HepG2 (cell line): ENCODE measurements around the gene HS3ST5. TPM values are rescaled to one million over a fixed set of nuclear protein-coding genes. Genes with fewer than 3 reads are reported as not detected.
A peak's percentile ranks its signal among the peaks of the same experiment; 100 is the strongest.

Experiments used
- CSRNP1 ChIP-seq: sonication (generic); formaldehyde crosslinking; IDR thresholded peaks from 2 replicates; pipeline ENCODE4 v1.8.1; 2023; ENCODE audit warnings: mild to moderate bottlenecking, missing genetic modification reagents
- EP300 ChIP-seq, 3 experiments: sonication (generic) in 1 of 3; formaldehyde crosslinking in 1 of 3; IDR thresholded peaks; 2 replicates each; pipeline versions ENCODE4 v1.5.1 to v1.6.1; 2011 to 2020; ENCODE audit warnings: low read depth in 2 of 3, low read length in 2 of 3, borderline replicate concordance in 1 of 3, improper control_type of control experiment in 1 of 3, mild to moderate bottlenecking in 1 of 3, missing genetic modification reagents in 1 of 3, moderate library complexity in 1 of 3
- GATAD2A ChIP-seq: IDR thresholded peaks from 2 replicates; pipeline ENCODE4 v1.6.1; 2016
- GZF1 ChIP-seq: sonication (generic); formaldehyde crosslinking; IDR thresholded peaks from 2 replicates; pipeline ENCODE4 v1.5.1; 2020; ENCODE audit warnings: mild to moderate bottlenecking, missing genetic modification reagents
- IKZF1 ChIP-seq: fragments of 450-650 bp; IDR thresholded peaks from 2 replicates; pipeline ENCODE4 v1.7.1; 2016
- KDM2A ChIP-seq: sonication (generic); formaldehyde crosslinking; IDR thresholded peaks from 2 replicates; pipeline ENCODE4 v1.4.0; 2020; ENCODE audit warnings: low read depth, missing genetic modification reagents, borderline replicate concordance
- NCOR1 ChIP-seq: fragments of 200-600 bp; sonication (generic); IDR thresholded peaks from 2 replicates; pipeline ENCODE4 v1.7.0; 2017; ENCODE audit warnings: antibody characterized with exemption, low read length, borderline replicate concordance
- PAXIP1 ChIP-seq: sonication (generic); formaldehyde crosslinking; conservative IDR thresholded peaks from 2 replicates; pipeline ENCODE4 v1.4.0; 2020; ENCODE audit warnings: mild to moderate bottlenecking, missing genetic modification reagents, moderate library complexity
- SNRNP70 ChIP-seq: fragments of 200-400 bp; formaldehyde crosslinking; IDR thresholded peaks from 2 replicates; pipeline ENCODE4 v1.6.1; 2017; ENCODE audit warnings: mild to moderate bottlenecking, low read depth, low read length, moderate library complexity
- SOX6 ChIP-seq, 2 experiments: fragments of 450-650 bp in 1 of 2; sonication (generic) in 1 of 2; formaldehyde crosslinking in 1 of 2; IDR thresholded peaks; 2 replicates each; pipeline versions ENCODE4 v1.4.0 to v1.6.1; 2017 to 2020; ENCODE audit warnings: antibody characterized with exemption in 1 of 2, mild to moderate bottlenecking in 1 of 2, missing genetic modification reagents in 1 of 2
- SP4 ChIP-seq: sonication (generic); formaldehyde crosslinking; IDR thresholded peaks from 2 replicates; pipeline ENCODE4 v1.8.1; 2023; ENCODE audit warnings: mild to moderate bottlenecking, missing genetic modification reagents
- THAP8 ChIP-seq: sonication (generic); formaldehyde crosslinking; IDR thresholded peaks from 2 replicates; pipeline ENCODE4 v1.5.1; 2020; ENCODE audit warnings: missing genetic modification reagents, mild to moderate bottlenecking, borderline replicate concordance
- ZMYM2 ChIP-seq: sonication (generic); formaldehyde crosslinking; IDR thresholded peaks from 2 replicates; pipeline ENCODE4 v1.8.0; 2022; ENCODE audit warnings: mild to moderate bottlenecking, missing genetic modification reagents
- ZNF33A ChIP-seq: sonication (generic); formaldehyde crosslinking; IDR thresholded peaks from 2 replicates; pipeline ENCODE4 v1.5.1; 2020; ENCODE audit warnings: missing genetic modification reagents, mild to moderate bottlenecking, moderate library complexity, borderline replicate concordance
- ZNF496 ChIP-seq: sonication (generic); formaldehyde crosslinking; IDR thresholded peaks from 2 replicates; pipeline ENCODE4 v1.8.1; 2023; ENCODE audit warnings: mild to moderate bottlenecking, moderate library complexity, missing genetic modification reagents; ENCODE audit not compliant: insufficient replicate concordance
- polyA plus RNA-seq, 8 experiments: library from polyadenylated mRNA; depleted of rRNA in 3 of 8; stranded (reverse) in 7 of 8; unstranded in 1 of 8; fragments of >200 nt; fragmentation: Illumina TruSeq in 4 of 8; extraction: Trizol in 4 of 8; gene quantifications; 2 replicates each; pipeline versions ENCODE4 v1.2.1 to v1.2.3, GENCODE V29; 2011 to 2016; ENCODE audit warnings: low read depth in 4 of 8, missing spikeins in 1 of 8, mixed read lengths in 1 of 8; ENCODE audit not compliant: insufficient read depth in 1 of 8
- total RNA-seq, 5 experiments: library from RNA; depleted of rRNA; stranded (reverse); fragments of >200 nt; fragmentation: Illumina TruSeq; extraction: Trizol; gene quantifications; 2 replicates each; pipeline ENCODE4 v1.2.3, GENCODE V29; 2016; ENCODE audit warnings: low read depth in 1 of 5
- TF ChIP-seq, protein P1 (sequence below), 2 experiments: fragments of 450-650 bp in 1 of 2; sonication (generic) in 1 of 2; formaldehyde crosslinking; IDR thresholded peaks; 2 replicates each; pipeline versions ENCODE4 v1.5.0 to v1.8.0; 2020 to 2022; ENCODE audit warnings: mild to moderate bottlenecking in 1 of 2, missing genetic modification reagents in 1 of 2
- TF ChIP-seq, protein P2 (sequence below): sonication (generic); formaldehyde crosslinking; IDR thresholded peaks from 2 replicates; pipeline ENCODE4 v1.4.0; 2020; ENCODE audit warnings: missing genetic modification reagents

HS3ST5 gene
- total and polyA plus RNA-seq, 2 of the 13 experiments (the other 11 are each of a cell fraction or from before 2014, with no cell fraction given), result 1.1 to 1.6 TPM

DNA sequence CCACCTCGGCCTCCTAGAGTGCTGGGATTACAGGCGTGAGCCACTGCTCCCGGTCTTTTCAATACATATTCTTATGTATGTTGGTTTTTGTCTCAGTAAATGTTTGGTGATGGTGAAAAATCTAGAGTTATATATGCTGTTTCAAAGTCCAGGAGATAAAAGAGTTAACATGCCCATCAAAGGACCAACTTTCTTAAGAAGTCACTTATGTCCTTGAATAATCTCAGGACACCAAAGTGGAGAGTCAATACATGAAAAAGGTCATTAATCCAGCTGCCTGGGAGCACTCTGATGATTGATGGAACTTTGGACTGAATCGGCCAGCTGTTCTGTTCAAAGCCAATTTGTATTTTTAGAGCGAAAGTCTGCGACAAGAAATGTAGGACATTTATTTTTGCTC is 312.1 kb downstream of the HS3ST5 start (continued):
- TF ChIP-seq IKZF1 (no peak), GZF1 (no peak), SNRNP70 (no peak), ZNF496 (CRISPR knock-in tag) (no peak), SP4 (CRISPR knock-in tag) (no peak), GATAD2A (0 out of 2 replicates have a peak, but pooled peaks have one; percentile 20), PAXIP1 (CRISPR knock-in tag) (0 out of 2 replicates have a peak, but pooled peaks have one; percentile 14), THAP8 (CRISPR knock-in tag) (no peak), SOX6 (IDR thresholded peaks at IDR 0.05) (no peak), SOX6 (CRISPR knock-in tag; IDR thresholded peaks at IDR 0.05) (peak; percentile 19; the same call in 1 of the 2 replicates), EP300 (IDR thresholded peaks at IDR 0.05; ENCODE audit: low read depth in 2 of 2, low read length in 2 of 2) (peak in 1 of 2 experiments; percentile 69; a peak in 1 of 4 replicates), EP300 (CRISPR knock-in tag; IDR thresholded peaks at IDR 0.05; ENCODE audit: borderline replicate concordance) (no peak), NCOR1 (peak; percentile 27; the same call in 1 of the 2 replicates), ZMYM2 (CRISPR knock-in tag) (0 out of 2 replicates have a peak, but pooled peaks have one; percentile 28), KDM2A (no peak), CSRNP1 (CRISPR knock-in tag) (no peak), ZNF33A (CRISPR knock-in tag) (no peak)
- TF ChIP-seq, protein P1, sequence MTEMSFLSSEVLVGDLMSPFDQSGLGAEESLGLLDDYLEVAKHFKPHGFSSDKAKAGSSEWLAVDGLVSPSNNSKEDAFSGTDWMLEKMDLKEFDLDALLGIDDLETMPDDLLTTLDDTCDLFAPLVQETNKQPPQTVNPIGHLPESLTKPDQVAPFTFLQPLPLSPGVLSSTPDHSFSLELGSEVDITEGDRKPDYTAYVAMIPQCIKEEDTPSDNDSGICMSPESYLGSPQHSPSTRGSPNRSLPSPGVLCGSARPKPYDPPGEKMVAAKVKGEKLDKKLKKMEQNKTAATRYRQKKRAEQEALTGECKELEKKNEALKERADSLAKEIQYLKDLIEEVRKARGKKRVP (CRISPR knock-in tag; IDR thresholded peaks at IDR 0.05), result no peak
- TF ChIP-seq, protein P2, sequence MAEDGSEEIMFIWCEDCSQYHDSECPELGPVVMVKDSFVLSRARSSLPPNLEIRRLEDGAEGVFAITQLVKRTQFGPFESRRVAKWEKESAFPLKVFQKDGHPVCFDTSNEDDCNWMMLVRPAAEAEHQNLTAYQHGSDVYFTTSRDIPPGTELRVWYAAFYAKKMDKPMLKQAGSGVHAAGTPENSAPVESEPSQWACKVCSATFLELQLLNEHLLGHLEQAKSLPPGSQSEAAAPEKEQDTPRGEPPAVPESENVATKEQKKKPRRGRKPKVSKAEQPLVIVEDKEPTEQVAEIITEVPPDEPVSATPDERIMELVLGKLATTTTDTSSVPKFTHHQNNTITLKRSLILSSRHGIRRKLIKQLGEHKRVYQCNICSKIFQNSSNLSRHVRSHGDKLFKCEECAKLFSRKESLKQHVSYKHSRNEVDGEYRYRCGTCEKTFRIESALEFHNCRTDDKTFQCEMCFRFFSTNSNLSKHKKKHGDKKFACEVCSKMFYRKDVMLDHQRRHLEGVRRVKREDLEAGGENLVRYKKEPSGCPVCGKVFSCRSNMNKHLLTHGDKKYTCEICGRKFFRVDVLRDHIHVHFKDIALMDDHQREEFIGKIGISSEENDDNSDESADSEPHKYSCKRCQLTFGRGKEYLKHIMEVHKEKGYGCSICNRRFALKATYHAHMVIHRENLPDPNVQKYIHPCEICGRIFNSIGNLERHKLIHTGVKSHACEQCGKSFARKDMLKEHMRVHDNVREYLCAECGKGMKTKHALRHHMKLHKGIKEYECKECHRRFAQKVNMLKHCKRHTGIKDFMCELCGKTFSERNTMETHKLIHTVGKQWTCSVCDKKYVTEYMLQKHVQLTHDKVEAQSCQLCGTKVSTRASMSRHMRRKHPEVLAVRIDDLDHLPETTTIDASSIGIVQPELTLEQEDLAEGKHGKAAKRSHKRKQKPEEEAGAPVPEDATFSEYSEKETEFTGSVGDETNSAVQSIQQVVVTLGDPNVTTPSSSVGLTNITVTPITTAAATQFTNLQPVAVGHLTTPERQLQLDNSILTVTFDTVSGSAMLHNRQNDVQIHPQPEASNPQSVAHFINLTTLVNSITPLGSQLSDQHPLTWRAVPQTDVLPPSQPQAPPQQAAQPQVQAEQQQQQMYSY, result no peak
